H9 (cell line): Measurements from ENCODE around the gene NR2F1-AS1. TPM values are rescaled to one million over a fixed set of nuclear protein-coding genes. Genes with fewer than 3 reads are reported as not detected.

Source experiments
- DNase-seq: peaks from one replicate; pipeline ENCODE4 v3.0.0-alpha.2; 2017
- H2AFZ ChIP-seq: one replicate; pipeline ENCODE4 v1.6.1; 2013; ENCODE audit warnings: mild to moderate bottlenecking, low read length, control low read depth, moderate library complexity
- H2AK5ac ChIP-seq: 2 replicates; pipeline ENCODE4 v1.6.1; 2013; ENCODE audit warnings: low read length, control low read depth, mixed read lengths; ENCODE audit not compliant: insufficient read length
- H2BK120ac ChIP-seq: one replicate; pipeline ENCODE4 v1.6.1; 2013; ENCODE audit warnings: low read depth, mild to moderate bottlenecking, low read length, control low read depth, inconsistent platforms; ENCODE audit not compliant: poor library complexity, severe bottlenecking
- H2BK12ac ChIP-seq: 2 replicates; pipeline ENCODE4 v1.6.1; 2013; ENCODE audit warnings: low read length, control low read depth, mixed read lengths, low read depth; ENCODE audit not compliant: insufficient read length
- H2BK15ac ChIP-seq: 2 replicates; pipeline ENCODE4 v1.6.1; 2013; ENCODE audit warnings: low read depth, low read length, control low read depth
- H2BK20ac ChIP-seq: one replicate; pipeline ENCODE4 v1.6.1; 2013; ENCODE audit warnings: low read depth, mild to moderate bottlenecking, low read length, control low read depth, inconsistent platforms; ENCODE audit not compliant: poor library complexity, severe bottlenecking
- H2BK5ac ChIP-seq: 2 replicates; pipeline ENCODE4 v1.6.1; 2013; ENCODE audit warnings: low read length, control low read depth, mixed read lengths; ENCODE audit not compliant: insufficient read length
- H3K14ac ChIP-seq: 2 replicates; pipeline ENCODE4 v1.6.1; 2013; ENCODE audit warnings: low read length, control low read depth; ENCODE audit not compliant: insufficient read depth
- H3K18ac ChIP-seq: 2 replicates; pipeline ENCODE4 v1.6.1; 2013; ENCODE audit warnings: low read depth, mild to moderate bottlenecking, mixed read lengths, low read length, control low read depth; ENCODE audit not compliant: insufficient read length
- H3K23ac ChIP-seq: 2 replicates; pipeline ENCODE4 v1.6.1; 2013; ENCODE audit warnings: low read length, control low read depth, mixed read lengths, low read depth; ENCODE audit not compliant: insufficient read length
- H3K23me2 ChIP-seq: 2 replicates; pipeline ENCODE4 v1.6.1; 2013; ENCODE audit warnings: low read depth, mild to moderate bottlenecking, mixed read lengths, low read length, control low read depth; ENCODE audit not compliant: insufficient read length, poor library complexity, severe bottlenecking
- H3K27ac ChIP-seq: 2 replicates; pipeline ENCODE4 v1.5.1; 2013; ENCODE audit warnings: low read length, control low read depth, mixed read lengths, low read depth; ENCODE audit not compliant: insufficient read length
- H3K27me3 ChIP-seq: 2 replicates; pipeline ENCODE4 v1.6.1; 2013; ENCODE audit warnings: low read length, control low read depth, inconsistent platforms; ENCODE audit not compliant: insufficient read depth
- H3K4ac ChIP-seq: 2 replicates; pipeline ENCODE4 v1.6.1; 2013; ENCODE audit warnings: low read depth, mild to moderate bottlenecking, control low read depth, inconsistent platforms, low read length, moderate library complexity
- H3K4me1 ChIP-seq: 2 replicates; pipeline ENCODE4 v1.6.1; 2013; ENCODE audit warnings: low read length, control low read depth, inconsistent platforms; ENCODE audit not compliant: insufficient read depth
- H3K4me2 ChIP-seq: 2 replicates; pipeline ENCODE4 v1.6.1; 2013; ENCODE audit warnings: low read length, control low read depth, mixed read lengths; ENCODE audit not compliant: insufficient read length, insufficient read depth
- H3K56ac ChIP-seq: 2 replicates; pipeline ENCODE4 v1.6.1; 2013; ENCODE audit warnings: low read depth, mild to moderate bottlenecking, mixed read lengths, low read length, control low read depth; ENCODE audit not compliant: insufficient read length
- H3K79me1 ChIP-seq: 2 replicates; pipeline ENCODE4 v1.6.1; 2013; ENCODE audit warnings: low read depth, mild to moderate bottlenecking, moderate library complexity, low read length, control low read depth, inconsistent platforms; ENCODE audit not compliant: insufficient read depth, poor library complexity, severe bottlenecking
- H3K79me2 ChIP-seq: 2 replicates; pipeline ENCODE4 v1.6.1; 2013; ENCODE audit warnings: low read length, control low read depth, inconsistent platforms; ENCODE audit not compliant: insufficient read depth
- H3K9ac ChIP-seq: 2 replicates; pipeline ENCODE4 v1.6.1; 2013; ENCODE audit warnings: low read length, control low read depth, mixed read lengths; ENCODE audit not compliant: insufficient read length; ENCODE audit errors: extremely low read depth
- H3K9me3 ChIP-seq: one replicate; pipeline ENCODE4 v1.6.1; 2013; ENCODE audit warnings: low read depth, low read length, inconsistent platforms; ENCODE audit not compliant: control insufficient read depth
- H3T11ph ChIP-seq: one replicate; pipeline ENCODE4 v1.6.1; 2013; ENCODE audit warnings: mild to moderate bottlenecking, low read length, control low read depth, inconsistent platforms
- H4K20me1 ChIP-seq: one replicate; pipeline ENCODE4 v1.6.1; 2013; ENCODE audit not compliant: control insufficient read depth, insufficient read length, insufficient read depth
- H4K5ac ChIP-seq: 2 replicates; pipeline ENCODE4 v1.6.1; 2013; ENCODE audit warnings: low read depth, mild to moderate bottlenecking, mixed read lengths, low read length, control low read depth; ENCODE audit not compliant: insufficient read length
- H4K8ac ChIP-seq: replicated peaks from 2 replicates; pipeline ENCODE4 v1.6.1; 2013; ENCODE audit warnings: low read length, control low read depth, mixed read lengths, low read depth; ENCODE audit not compliant: insufficient read length
- H4K91ac ChIP-seq: 2 replicates; pipeline ENCODE4 v1.6.1; 2013; ENCODE audit warnings: low read depth, mild to moderate bottlenecking, moderate library complexity, mixed read lengths, low read length, control low read depth; ENCODE audit not compliant: insufficient read length
- H3K27ac Mint-ChIP-seq, 3 experiments: 2 replicates in 2 of 3; 3 replicates in 1 of 3; pipeline ENCODE4 v1.8.0; 2020 to 2021; ENCODE audit warnings: mixed read lengths in 3 of 3, mild to moderate bottlenecking in 1 of 3, moderate library complexity in 1 of 3
- H3K27me3 Mint-ChIP-seq: 2 replicates; pipeline ENCODE4 v1.8.0; 2021; ENCODE audit warnings: low read depth, mild to moderate bottlenecking, moderate library complexity, mixed read lengths
- H3K36me3 Mint-ChIP-seq, 3 experiments: 2 replicates in 2 of 3; 3 replicates in 1 of 3; pipeline ENCODE4 v1.8.0; 2020 to 2021; ENCODE audit warnings: low read depth in 3 of 3, mixed read lengths in 3 of 3; ENCODE audit not compliant: insufficient read depth in 1 of 3
- H3K4me1 Mint-ChIP-seq, 2 experiments: 2 replicates each; pipeline ENCODE4 v1.8.0; 2020; ENCODE audit warnings: mixed read lengths in 2 of 2
- H3K4me3 Mint-ChIP-seq, 2 experiments: 2 replicates in 1 of 2; 3 replicates in 1 of 2; pipeline ENCODE4 v1.8.0; 2020 to 2021; ENCODE audit warnings: mild to moderate bottlenecking in 2 of 2, mixed read lengths in 2 of 2, moderate library complexity in 1 of 2
- H3K9me3 Mint-ChIP-seq, 2 experiments: 2 replicates in 1 of 2; 3 replicates in 1 of 2; pipeline ENCODE4 v1.8.0; 2020; ENCODE audit warnings: mild to moderate bottlenecking in 2 of 2, mixed read lengths in 2 of 2, moderate library complexity in 1 of 2
- CTCF ChIP-seq: fragments of 200-600 bp; sonication (generic); conservative IDR thresholded peaks from 3 replicates; pipeline ENCODE4 v1.8.0; 2021; ENCODE audit warnings: antibody characterized with exemption, mild to moderate bottlenecking
- WGBS: extraction: QIAGEN DNeasy Blood & Tissue Kit; methylation state at CpG from one replicate; pipeline ENCODE4 v1.1.7; 2013; ENCODE audit warnings: missing lambda C conversion rate, low lambda C conversion rate, mixed read lengths; ENCODE audit not compliant: insufficient read length; ENCODE audit errors: extremely low coverage; 5-methylcytosine and 5-hydroxymethylcytosine counted together
- total RNA-seq: library from RNA; stranded (reverse); gene quantifications from 2 replicates; pipeline ENCODE4 v1.2.1, GENCODE V29; 2021

Gene NR2F1-AS1
- total RNA-seq, 1 experiment from 2014 or later, result 1.9 TPM

- Histone ChIP-seq H3K4me1 (peaks cover 5% of the 10 kb centered on the region), H2BK120ac (no peak overlapping the region), H3K23ac (no peak overlapping the region), H2BK20ac (no peak overlapping the region), H3K14ac (no peak overlapping the region), H2BK5ac (no peak overlapping the region), H2AK5ac (no peak overlapping the region), H2BK12ac (no peak overlapping the region), H3K18ac (no peak overlapping the region), H4K8ac (no peak overlapping the region), H2BK15ac (no peak overlapping the region), H3K9ac (no peak overlapping the region), H3K4ac (no peak overlapping the region), H4K91ac (no peak overlapping the region), H3K4me2 (no peak overlapping the region), H3K9me3 (no peaks in the 10 kb centered on the region), H3K79me1 (no peaks in the 10 kb centered on the region), H4K20me1 (no peaks in the 10 kb centered on the region), H3K27me3 (no peaks in the 10 kb centered on the region), H2AFZ (no peak overlapping the region), H4K5ac (no peak overlapping the region), H3K56ac (no peak overlapping the region), H3K23me2 (no peaks in the 10 kb centered on the region), H3K79me2 (no peaks in the 10 kb centered on the region), H3T11ph (no peak overlapping the region), H3K27ac (no peak overlapping the region)
- no peaks in the 10 kb centered on the region for H3K27me3 Mint-ChIP-seq
- H3K27ac Mint-ChIP-seq, result no peak overlapping the region
- no peak for DNase-seq
- no peak for TF ChIP-seq CTCF
- H3K4me1 Mint-ChIP-seq, result peaks cover 19 to 28% of the 10 kb centered on the region in 2 experiments
- no peak overlapping the region for H3K4me3 Mint-ChIP-seq
- H3K36me3 Mint-ChIP-seq, result no peaks in the 10 kb centered on the region
- no CpG with 5 or more reads among the region's 1 CpG for WGBS
- no peaks in the 10 kb centered on the region for H3K9me3 Mint-ChIP-seq
Measured at GRCh38 chr5:93428868-93429267, 152.2 kb downstream of the NR2F1-AS1 start.
